ENCODE data around the gene ZMYND12. TPM values are rescaled to one million over a fixed set of nuclear protein-coding genes. Genes with fewer than 3 reads are reported as not detected.

ZMYND12 gene
- total RNA-seq, 2 experiments from 2014 or later, result not detected

DNA sequence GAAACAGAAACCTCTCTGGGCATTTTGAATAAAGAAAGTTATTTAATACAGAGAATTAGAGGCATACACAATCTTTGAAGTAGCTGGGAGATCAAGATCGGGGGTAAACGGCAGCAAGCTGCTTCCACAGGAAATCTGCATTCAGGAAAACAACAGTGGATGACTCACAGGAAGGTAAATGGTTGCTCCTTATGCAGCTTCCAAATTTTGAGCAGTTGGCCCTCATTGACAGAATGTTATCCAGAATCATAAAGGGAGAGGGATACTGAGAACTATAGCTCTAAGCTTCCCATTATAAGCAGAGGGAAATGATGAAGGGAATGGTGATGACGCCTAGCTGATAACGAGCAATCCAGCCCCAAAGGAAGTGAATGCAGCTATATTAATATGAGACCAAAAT lies 28.6 kb downstream of the ZMYND12 start:
- TF ChIP-seq CTCF (conservative IDR thresholded peaks at IDR 0.05; ENCODE audit: low read length), result no peak
- no peak for TF ChIP-seq EZH2phosphoT487 (IDR thresholded peaks at IDR 0.05; ENCODE audit: borderline replicate concordance, low read depth, low read length)
- Histone ChIP-seq H3K36me3 (ENCODE audit: insufficient read depth, low read length) (no peaks in the 10 kb centered on the region), H3K4me2 (ENCODE audit: low read length) (no peak overlapping the region), H2AFZ (ENCODE audit: low read length) (no peak overlapping the region), H4K20me1 (ENCODE audit: insufficient read depth, low read length) (no peaks in the 10 kb centered on the region), H3K9me3 (ENCODE audit: low read length) (no peaks in the 10 kb centered on the region), H3K27ac (ENCODE audit: low read depth, low read length, poor library complexity, severe bottlenecking) (no peak overlapping the region), H3K4me3 (ENCODE audit: low read depth, low read length, poor library complexity, severe bottlenecking) (no peak overlapping the region), H3K4me1 (ENCODE audit: insufficient read depth, low read length, poor library complexity, severe bottlenecking) (no peaks in the 10 kb centered on the region), H3K79me2 (ENCODE audit: insufficient read depth, low read depth, low read length) (no peaks in the 10 kb centered on the region), H3K9me2 (ENCODE audit: insufficient read depth, low read length) (no peaks in the 10 kb centered on the region)
- BruUV-seq (replicated peaks), result no TSS peak
- intact Hi-C loops (cut with micrococcal nuclease; ENCODE audit: unreplicated experiment), result no loop called here
- DNase-seq (ENCODE audit: low spot score), result no peak
- CTCF ChIA-PET (ENCODE audit: unreplicated experiment), result no interaction called here
- POLR2A ChIA-PET, result no interaction called here

- POLR2A ChIA-PET, result no interaction called here
- Histone ChIP-seq H3K36me3 (ENCODE audit: insufficient read depth, low read length) (no peaks in the 10 kb centered on the region), H3K4me2 (ENCODE audit: low read length) (no peak overlapping the region), H3K27ac (ENCODE audit: low read depth, low read length, poor library complexity, severe bottlenecking) (no peak overlapping the region), H3K9me2 (ENCODE audit: insufficient read depth, low read length) (no peaks in the 10 kb centered on the region), H3K4me1 (ENCODE audit: insufficient read depth, low read length, poor library complexity, severe bottlenecking) (no peaks in the 10 kb centered on the region), H3K4me3 (ENCODE audit: low read depth, low read length, poor library complexity, severe bottlenecking) (no peak overlapping the region), H3K79me2 (ENCODE audit: insufficient read depth, low read depth, low read length) (no peaks in the 10 kb centered on the region), H4K20me1 (ENCODE audit: insufficient read depth, low read length) (no peaks in the 10 kb centered on the region), H3K9me3 (ENCODE audit: low read length) (no peaks in the 10 kb centered on the region), H2AFZ (ENCODE audit: low read length) (no peak overlapping the region)
- no peak for DNase-seq (ENCODE audit: low spot score)
- TF ChIP-seq EZH2phosphoT487 (IDR thresholded peaks at IDR 0.05; ENCODE audit: borderline replicate concordance, low read depth, low read length), result no peak
- CTCF ChIA-PET (ENCODE audit: unreplicated experiment), result no interaction called here
- BruUV-seq (replicated peaks), result no TSS peak
- intact Hi-C loops (cut with micrococcal nuclease; ENCODE audit: unreplicated experiment), result no loop called here
Measured at GRCh38 chr1:42424201-42424600, 31.6 kb downstream of the ZMYND12 start.

DNA sequence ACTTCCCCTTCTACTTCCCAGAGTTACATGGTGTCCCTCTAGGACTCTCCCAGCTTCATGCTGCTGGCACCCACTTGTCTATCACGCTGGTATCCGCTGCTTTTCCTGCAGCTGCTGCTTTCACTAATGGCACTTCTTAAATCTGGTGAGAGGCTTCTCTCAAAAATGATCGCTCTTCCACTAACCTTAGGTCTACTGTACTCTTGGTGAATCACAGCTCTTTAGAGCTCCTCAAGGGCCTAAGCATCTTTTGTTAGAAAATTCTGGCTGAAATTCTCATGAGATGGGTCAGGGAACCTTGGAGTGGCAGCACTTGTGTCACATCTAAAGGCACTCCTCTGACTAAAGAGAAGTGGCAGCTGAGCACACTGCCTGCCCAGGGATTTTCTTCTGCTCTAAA lies 32.1 kb downstream of the ZMYND12 start:
- intact Hi-C loops (cut with micrococcal nuclease; ENCODE audit: unreplicated experiment), result no loop called here
- Histone ChIP-seq H4K20me1 (ENCODE audit: insufficient read depth, low read length) (no peaks in the 10 kb centered on the region), H3K9me3 (ENCODE audit: low read length) (no peaks in the 10 kb centered on the region), H3K36me3 (ENCODE audit: insufficient read depth, low read length) (no peaks in the 10 kb centered on the region), H2AFZ (ENCODE audit: low read length) (no peak overlapping the region), H3K4me2 (ENCODE audit: low read length) (no peak overlapping the region), H3K4me1 (ENCODE audit: insufficient read depth, low read length, poor library complexity, severe bottlenecking) (no peaks in the 10 kb centered on the region), H3K4me3 (ENCODE audit: low read depth, low read length, poor library complexity, severe bottlenecking) (no peak overlapping the region), H3K27ac (ENCODE audit: low read depth, low read length, poor library complexity, severe bottlenecking) (no peak overlapping the region), H3K79me2 (ENCODE audit: insufficient read depth, low read depth, low read length) (no peaks in the 10 kb centered on the region), H3K9me2 (ENCODE audit: insufficient read depth, low read length) (no peaks in the 10 kb centered on the region)
- ChIA-PET POLR2A (no interaction called here), CTCF (ENCODE audit: unreplicated experiment) (no interaction called here)
- no peak for DNase-seq (ENCODE audit: low spot score)
- TF ChIP-seq CTCF (conservative IDR thresholded peaks at IDR 0.05; ENCODE audit: low read length), result no peak
- TF ChIP-seq EZH2phosphoT487 (IDR thresholded peaks at IDR 0.05; ENCODE audit: borderline replicate concordance, low read depth, low read length), result no peak
- BruUV-seq (replicated peaks), result no TSS peak

Measured in OCI-LY7 (cell line).